GM12892 (cell line): ENCODE measurements around the gene FCHO2.

Experiments used
- DNase-seq: peaks from one replicate; pipeline ENCODE4 v3.0.0; 2011; ENCODE audit not compliant: insufficient read length
- FAIRE-seq: peaks from 2 replicates; lab custom pipeline; 2011; peaks lifted over from hg19 to GRCh38; lab: Jason Lieb, UNC
- POLR2A ChIP-seq: IDR thresholded peaks from 2 replicates; pipeline ENCODE4 v1.6.1; 2011; ENCODE audit warnings: low read depth, low read length, control low read depth
- POLR2AphosphoS5 ChIP-seq: IDR thresholded peaks from 2 replicates; pipeline ENCODE4 v1.6.1; 2011; ENCODE audit warnings: low read depth, low read length, control low read depth
- TAF1 ChIP-seq: IDR thresholded peaks from 2 replicates; pipeline ENCODE4 v1.6.1; 2011; ENCODE audit warnings: low read depth, mild to moderate bottlenecking, control low read depth, low read length, borderline replicate concordance

The FCHO2 gene

GRCh38 chr5:73119451-73120157 is 163.8 kb downstream of the FCHO2 start:
- DNase-seq = no peak
- FAIRE-seq = no peak
- no peak for TF ChIP-seq POLR2A
- TF ChIP-seq TAF1 = no peak
- TF ChIP-seq POLR2AphosphoS5 = no peak

DNA sequence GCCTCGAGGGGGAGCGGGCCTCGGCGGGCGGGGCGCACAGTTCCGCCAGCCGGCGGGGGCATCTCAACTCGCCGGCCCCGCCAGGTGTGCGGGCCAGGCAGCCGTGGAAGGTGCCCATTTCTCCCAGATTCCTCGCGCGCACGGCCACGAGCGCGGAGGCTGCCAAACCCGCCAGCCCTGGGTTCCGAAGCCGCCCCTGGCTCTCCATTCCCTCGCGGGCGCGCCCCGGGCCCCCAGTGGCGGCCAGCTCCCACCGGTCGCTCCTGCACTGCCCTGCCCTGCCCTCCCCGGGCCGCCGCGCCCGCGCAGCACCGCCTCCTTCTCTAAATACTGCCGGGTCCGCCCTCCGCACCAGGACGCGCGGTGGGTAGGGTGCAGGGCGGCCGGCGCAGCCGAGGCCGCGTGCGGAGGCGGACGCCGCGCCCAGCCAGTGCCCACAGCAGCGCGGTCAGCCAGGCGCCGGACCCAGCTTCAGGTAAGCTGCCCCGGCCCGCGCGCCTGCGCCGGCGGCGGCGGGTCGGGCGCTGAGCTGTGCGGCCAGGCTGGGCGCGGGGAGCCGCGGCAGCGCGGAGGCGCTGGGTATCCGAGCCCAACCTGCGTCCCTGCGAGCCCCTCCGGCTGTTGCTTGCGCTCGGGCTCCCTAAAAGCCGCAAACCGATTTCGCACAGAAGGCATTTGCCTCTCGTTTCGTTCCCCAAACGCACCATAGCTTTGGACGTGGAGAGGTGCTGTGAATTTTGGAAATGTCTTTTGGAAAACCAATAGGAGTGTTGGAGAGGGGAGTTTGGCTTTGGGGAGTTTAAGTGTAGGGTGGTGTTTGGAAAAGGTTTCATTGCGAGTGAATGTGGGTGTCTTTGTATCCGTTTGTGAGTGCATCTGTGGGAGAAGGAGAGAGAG is 164.6 kb downstream of the FCHO2 start, which contains the start of gene TMEM171:
Gene TMEM171 (plus strand): TSS at position 354 of the 897 bp plus-strand sequence. CDS start 2,799 bp downstream, outside the sequence.
- FAIRE-seq = no peak
- DNase-seq = no peak
- TF ChIP-seq POLR2A = no peak
- no peak for TF ChIP-seq TAF1
- no peak for TF ChIP-seq POLR2AphosphoS5

- FAIRE-seq = no peak
These were observed 165.2 kb downstream of the FCHO2 start for GRCh38 chr5:73121119-73121463.

GRCh38 chr5:73122875-73123810 is 167.3 kb downstream of the FCHO2 start:
- TF ChIP-seq POLR2AphosphoS5 = no peak
- DNase-seq (no peak), FAIRE-seq (no peak)

More at GRCh38 chr5:73121119-73121463, 165.2 kb downstream of the FCHO2 start:
- TF ChIP-seq TAF1 = no peak
- no peak for TF ChIP-seq POLR2AphosphoS5
- no peak for TF ChIP-seq POLR2A
- DNase-seq = no peak

DNA sequence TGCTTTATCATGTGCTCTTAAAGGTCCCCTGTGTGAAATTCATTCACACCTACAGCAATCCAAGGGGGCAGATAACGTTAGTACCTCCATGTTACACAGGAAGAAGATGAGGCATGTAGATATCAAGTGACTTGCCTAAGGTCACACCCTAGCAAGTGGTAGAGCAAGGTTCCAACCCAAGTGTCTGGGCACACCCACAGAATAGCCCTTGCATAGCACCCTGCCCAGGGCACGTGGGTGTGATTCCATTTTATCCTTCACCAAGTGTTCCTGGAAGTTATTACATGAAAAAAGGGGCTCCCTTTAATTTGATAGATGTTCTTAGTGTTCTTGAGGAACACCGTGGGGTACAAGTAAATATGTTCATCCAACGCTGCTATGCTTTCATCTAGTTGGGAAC is 169.4 kb downstream of the FCHO2 start:
- DNase-seq = no peak
- FAIRE-seq = no peak
- TF ChIP-seq POLR2AphosphoS5 (no peak), TAF1 (no peak), POLR2A (no peak)

GRCh38 chr5:73126381-73126780 is 170.5 kb downstream of the FCHO2 start:
- DNase-seq (no peak), FAIRE-seq (no peak)
- TF ChIP-seq TAF1 (no peak), POLR2A (no peak), POLR2AphosphoS5 (no peak)

GRCh38 chr5:73126957-73127356 is 171.1 kb downstream of the FCHO2 start:
- FAIRE-seq (no peak), DNase-seq (no peak)
- TF ChIP-seq POLR2A = no peak
- TF ChIP-seq TAF1 = no peak
- no peak for TF ChIP-seq POLR2AphosphoS5

DNA sequence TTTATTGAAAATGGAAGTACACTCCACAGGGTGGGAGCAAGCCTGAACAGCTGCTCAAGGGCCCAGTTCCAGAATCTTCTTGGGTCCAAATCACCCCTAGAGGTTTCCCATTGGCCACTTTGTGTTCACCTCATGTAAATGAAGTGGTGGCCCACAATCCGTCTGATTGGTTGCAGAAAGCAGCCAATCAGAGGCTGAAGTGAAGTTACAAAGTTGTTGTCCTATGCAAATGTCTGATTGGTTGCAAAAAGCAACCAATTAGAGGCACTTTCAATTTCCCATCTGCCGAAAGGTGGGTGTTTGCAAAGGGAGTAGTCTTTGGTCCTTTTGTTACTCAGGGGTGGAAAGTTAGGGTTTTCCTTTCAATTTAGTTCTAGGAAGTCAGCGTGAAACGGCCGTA is 173.3 kb downstream of the FCHO2 start:
- DNase-seq (no peak), FAIRE-seq (no peak)
- no peak for TF ChIP-seq POLR2AphosphoS5
- TF ChIP-seq TAF1 = no peak
- no peak for TF ChIP-seq POLR2A

- no peak for TF ChIP-seq POLR2A
- no peak for TF ChIP-seq TAF1
- TF ChIP-seq POLR2AphosphoS5 = no peak
- DNase-seq (no peak), FAIRE-seq (no peak)
These were observed 175.0 kb downstream of the FCHO2 start for GRCh38 chr5:73130811-73131210.

DNA sequence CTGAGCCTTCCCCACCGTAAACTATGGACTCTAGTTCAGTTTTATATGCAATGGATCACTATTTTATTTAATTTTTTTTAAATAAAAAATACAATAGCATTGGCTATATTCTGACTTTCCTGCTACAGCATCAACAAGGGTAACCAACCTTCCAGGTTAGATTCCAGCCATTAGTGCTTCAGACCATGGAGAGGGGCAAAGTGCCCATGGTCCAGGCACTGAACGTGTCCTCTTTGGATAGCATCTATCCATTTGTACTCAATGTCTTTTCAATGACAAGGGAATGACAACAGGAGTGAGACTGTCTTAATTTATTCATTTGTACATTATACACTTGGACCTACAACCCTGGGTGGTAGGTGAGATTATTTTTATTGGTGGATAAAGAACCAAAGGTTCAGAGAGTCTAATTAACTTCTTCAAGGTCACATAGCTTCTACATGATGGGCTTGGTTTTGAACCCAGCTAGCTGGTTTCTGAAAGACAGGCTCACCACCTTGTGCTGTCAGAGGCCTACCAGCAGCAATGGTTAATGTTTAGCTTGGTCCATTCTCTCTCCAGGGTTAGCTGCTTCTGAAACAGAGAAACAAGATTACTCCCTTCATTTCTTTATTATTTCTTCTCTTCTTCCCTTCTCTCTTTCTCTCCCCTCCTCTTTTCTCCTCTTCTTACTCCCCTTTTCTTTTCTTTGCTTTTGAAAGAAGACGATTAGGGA is 176.0 kb downstream of the FCHO2 start:
- no peak for TF ChIP-seq POLR2AphosphoS5
- TF ChIP-seq POLR2A = no peak
- TF ChIP-seq TAF1 = no peak
- no peak for DNase-seq

DNA sequence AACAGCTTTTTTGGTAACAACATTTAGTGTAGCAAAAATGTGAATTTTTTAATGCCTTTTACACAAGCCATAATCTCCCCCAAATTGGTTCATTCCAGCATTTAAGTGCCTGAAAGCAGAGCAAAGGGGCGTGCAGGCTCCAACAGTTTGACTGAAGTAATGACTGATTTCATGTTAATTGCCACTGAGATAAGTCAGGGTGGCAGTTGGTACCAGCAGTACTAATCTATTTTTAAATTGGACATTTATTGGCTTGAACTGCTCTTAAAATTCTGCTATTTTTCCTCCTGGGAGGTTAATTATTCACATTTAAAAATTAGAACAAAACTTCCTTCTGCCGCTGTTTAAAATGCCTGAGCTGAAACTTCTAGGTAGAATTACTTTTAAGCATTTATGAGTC is 176.9 kb downstream of the FCHO2 start:
- FAIRE-seq = no peak
- TF ChIP-seq POLR2A (no peak), POLR2AphosphoS5 (no peak), TAF1 (no peak)
- no peak for DNase-seq

More for the DNA sequence above, 176.0 kb downstream of the FCHO2 start:
- no peak for FAIRE-seq
